H9 (cell line): ENCODE results near the gene IL26. TPM values are rescaled to one million over a fixed set of nuclear protein-coding genes. Genes with fewer than 3 reads are reported as not detected.

Experiments
- DNase-seq: peaks from one replicate; pipeline ENCODE4 v3.0.0-alpha.2; 2017
- H2AFZ ChIP-seq: one replicate; pipeline ENCODE4 v1.6.1; 2013; ENCODE audit warnings: mild to moderate bottlenecking, low read length, control low read depth, moderate library complexity
- H2AK5ac ChIP-seq: 2 replicates; pipeline ENCODE4 v1.6.1; 2013; ENCODE audit warnings: low read length, control low read depth, mixed read lengths; ENCODE audit not compliant: insufficient read length
- H2BK120ac ChIP-seq: one replicate; pipeline ENCODE4 v1.6.1; 2013; ENCODE audit warnings: low read depth, mild to moderate bottlenecking, low read length, control low read depth, inconsistent platforms; ENCODE audit not compliant: poor library complexity, severe bottlenecking
- H2BK12ac ChIP-seq: 2 replicates; pipeline ENCODE4 v1.6.1; 2013; ENCODE audit warnings: low read length, control low read depth, mixed read lengths, low read depth; ENCODE audit not compliant: insufficient read length
- H2BK15ac ChIP-seq: 2 replicates; pipeline ENCODE4 v1.6.1; 2013; ENCODE audit warnings: low read depth, low read length, control low read depth
- H2BK20ac ChIP-seq: one replicate; pipeline ENCODE4 v1.6.1; 2013; ENCODE audit warnings: low read depth, mild to moderate bottlenecking, low read length, control low read depth, inconsistent platforms; ENCODE audit not compliant: poor library complexity, severe bottlenecking
- H2BK5ac ChIP-seq: 2 replicates; pipeline ENCODE4 v1.6.1; 2013; ENCODE audit warnings: low read length, control low read depth, mixed read lengths; ENCODE audit not compliant: insufficient read length
- H3K14ac ChIP-seq: 2 replicates; pipeline ENCODE4 v1.6.1; 2013; ENCODE audit warnings: low read length, control low read depth; ENCODE audit not compliant: insufficient read depth
- H3K18ac ChIP-seq: 2 replicates; pipeline ENCODE4 v1.6.1; 2013; ENCODE audit warnings: low read depth, mild to moderate bottlenecking, mixed read lengths, low read length, control low read depth; ENCODE audit not compliant: insufficient read length
- H3K23ac ChIP-seq: 2 replicates; pipeline ENCODE4 v1.6.1; 2013; ENCODE audit warnings: low read length, control low read depth, mixed read lengths, low read depth; ENCODE audit not compliant: insufficient read length
- H3K23me2 ChIP-seq: 2 replicates; pipeline ENCODE4 v1.6.1; 2013; ENCODE audit warnings: low read depth, mild to moderate bottlenecking, mixed read lengths, low read length, control low read depth; ENCODE audit not compliant: insufficient read length, poor library complexity, severe bottlenecking
- H3K27ac ChIP-seq: 2 replicates; pipeline ENCODE4 v1.5.1; 2013; ENCODE audit warnings: low read length, control low read depth, mixed read lengths, low read depth; ENCODE audit not compliant: insufficient read length
- H3K27me3 ChIP-seq: 2 replicates; pipeline ENCODE4 v1.6.1; 2013; ENCODE audit warnings: low read length, control low read depth, inconsistent platforms; ENCODE audit not compliant: insufficient read depth
- H3K4ac ChIP-seq: 2 replicates; pipeline ENCODE4 v1.6.1; 2013; ENCODE audit warnings: low read depth, mild to moderate bottlenecking, control low read depth, inconsistent platforms, low read length, moderate library complexity
- H3K4me1 ChIP-seq: 2 replicates; pipeline ENCODE4 v1.6.1; 2013; ENCODE audit warnings: low read length, control low read depth, inconsistent platforms; ENCODE audit not compliant: insufficient read depth
- H3K4me2 ChIP-seq: 2 replicates; pipeline ENCODE4 v1.6.1; 2013; ENCODE audit warnings: low read length, control low read depth, mixed read lengths; ENCODE audit not compliant: insufficient read length, insufficient read depth
- H3K56ac ChIP-seq: 2 replicates; pipeline ENCODE4 v1.6.1; 2013; ENCODE audit warnings: low read depth, mild to moderate bottlenecking, mixed read lengths, low read length, control low read depth; ENCODE audit not compliant: insufficient read length
- H3K79me1 ChIP-seq: 2 replicates; pipeline ENCODE4 v1.6.1; 2013; ENCODE audit warnings: low read depth, mild to moderate bottlenecking, moderate library complexity, low read length, control low read depth, inconsistent platforms; ENCODE audit not compliant: insufficient read depth, poor library complexity, severe bottlenecking
- H3K79me2 ChIP-seq: 2 replicates; pipeline ENCODE4 v1.6.1; 2013; ENCODE audit warnings: low read length, control low read depth, inconsistent platforms; ENCODE audit not compliant: insufficient read depth
- H3K9ac ChIP-seq: 2 replicates; pipeline ENCODE4 v1.6.1; 2013; ENCODE audit warnings: low read length, control low read depth, mixed read lengths; ENCODE audit not compliant: insufficient read length; ENCODE audit errors: extremely low read depth
- H3K9me3 ChIP-seq: one replicate; pipeline ENCODE4 v1.6.1; 2013; ENCODE audit warnings: low read depth, low read length, inconsistent platforms; ENCODE audit not compliant: control insufficient read depth
- H3T11ph ChIP-seq: one replicate; pipeline ENCODE4 v1.6.1; 2013; ENCODE audit warnings: mild to moderate bottlenecking, low read length, control low read depth, inconsistent platforms
- H4K20me1 ChIP-seq: one replicate; pipeline ENCODE4 v1.6.1; 2013; ENCODE audit not compliant: control insufficient read depth, insufficient read length, insufficient read depth
- H4K5ac ChIP-seq: 2 replicates; pipeline ENCODE4 v1.6.1; 2013; ENCODE audit warnings: low read depth, mild to moderate bottlenecking, mixed read lengths, low read length, control low read depth; ENCODE audit not compliant: insufficient read length
- H4K8ac ChIP-seq: replicated peaks from 2 replicates; pipeline ENCODE4 v1.6.1; 2013; ENCODE audit warnings: low read length, control low read depth, mixed read lengths, low read depth; ENCODE audit not compliant: insufficient read length
- H4K91ac ChIP-seq: 2 replicates; pipeline ENCODE4 v1.6.1; 2013; ENCODE audit warnings: low read depth, mild to moderate bottlenecking, moderate library complexity, mixed read lengths, low read length, control low read depth; ENCODE audit not compliant: insufficient read length
- H3K27ac Mint-ChIP-seq, 3 experiments: 2 replicates in 2 of 3; 3 replicates in 1 of 3; pipeline ENCODE4 v1.8.0; 2020 to 2021; ENCODE audit warnings: mixed read lengths in 3 of 3, mild to moderate bottlenecking in 1 of 3, moderate library complexity in 1 of 3
- H3K27me3 Mint-ChIP-seq: 2 replicates; pipeline ENCODE4 v1.8.0; 2021; ENCODE audit warnings: low read depth, mild to moderate bottlenecking, moderate library complexity, mixed read lengths
- H3K36me3 Mint-ChIP-seq, 3 experiments: 2 replicates in 2 of 3; 3 replicates in 1 of 3; pipeline ENCODE4 v1.8.0; 2020 to 2021; ENCODE audit warnings: low read depth in 3 of 3, mixed read lengths in 3 of 3; ENCODE audit not compliant: insufficient read depth in 1 of 3
- H3K4me1 Mint-ChIP-seq, 2 experiments: 2 replicates each; pipeline ENCODE4 v1.8.0; 2020; ENCODE audit warnings: mixed read lengths in 2 of 2
- H3K4me3 Mint-ChIP-seq, 2 experiments: 2 replicates in 1 of 2; 3 replicates in 1 of 2; pipeline ENCODE4 v1.8.0; 2020 to 2021; ENCODE audit warnings: mild to moderate bottlenecking in 2 of 2, mixed read lengths in 2 of 2, moderate library complexity in 1 of 2
- H3K9me3 Mint-ChIP-seq, 2 experiments: 2 replicates in 1 of 2; 3 replicates in 1 of 2; pipeline ENCODE4 v1.8.0; 2020; ENCODE audit warnings: mild to moderate bottlenecking in 2 of 2, mixed read lengths in 2 of 2, moderate library complexity in 1 of 2
- CTCF ChIP-seq: fragments of 200-600 bp; sonication (generic); conservative IDR thresholded peaks from 3 replicates; pipeline ENCODE4 v1.8.0; 2021; ENCODE audit warnings: antibody characterized with exemption, mild to moderate bottlenecking
- WGBS: extraction: QIAGEN DNeasy Blood & Tissue Kit; methylation state at CpG from one replicate; pipeline ENCODE4 v1.1.7; 2013; ENCODE audit warnings: missing lambda C conversion rate, low lambda C conversion rate, mixed read lengths; ENCODE audit not compliant: insufficient read length; ENCODE audit errors: extremely low coverage; 5-methylcytosine and 5-hydroxymethylcytosine counted together
- total RNA-seq: library from RNA; stranded (reverse); gene quantifications from 2 replicates; pipeline ENCODE4 v1.2.1, GENCODE V29; 2021

The IL26 gene
- total RNA-seq, 1 experiment from 2014 or later: not detected

GRCh38 chr12:68237619-68238018, 12.0 kb upstream of the IL26 start:
- Histone ChIP-seq H3K4me2 (no peak overlapping the region), H4K8ac (no peak overlapping the region), H3K14ac (no peak overlapping the region), H3K9me3 (no peaks in the 10 kb centered on the region), H3K18ac (no peak overlapping the region), H2BK120ac (no peak overlapping the region), H4K20me1 (no peaks in the 10 kb centered on the region), H2BK20ac (no peak overlapping the region), H4K5ac (no peak overlapping the region), H4K91ac (no peak overlapping the region), H3T11ph (no peak overlapping the region), H3K23ac (no peak overlapping the region), H2BK15ac (no peak overlapping the region), H3K9ac (no peak overlapping the region), H3K4ac (no peak overlapping the region), H3K79me2 (no peaks in the 10 kb centered on the region), H2AFZ (no peak overlapping the region), H2BK12ac (no peak overlapping the region), H3K27ac (no peak overlapping the region), H2BK5ac (no peak overlapping the region), H2AK5ac (no peak overlapping the region), H3K23me2 (no peaks in the 10 kb centered on the region), H3K4me1 (no peaks in the 10 kb centered on the region), H3K56ac (no peak overlapping the region), H3K27me3 (no peaks in the 10 kb centered on the region), H3K79me1 (no peaks in the 10 kb centered on the region)
- Mint-ChIP-seq H3K36me3 (no peaks in the 10 kb centered on the region), H3K4me3 (no peak overlapping the region), H3K4me1 (peaks cover 7% of the 10 kb centered on the region in 2 experiments; a peak in 3 of 4 replicates), H3K27ac (no peak overlapping the region), H3K27me3 (no peaks in the 10 kb centered on the region), H3K9me3 (no peaks in the 10 kb centered on the region; a peak in 1 of 5 replicates)
- WGBS: no CpG with 5 or more reads among the region's 2 CpGs
- DNase-seq: no peak
- no peak for TF ChIP-seq CTCF
